ENCODE results near the gene PC.

Gene PC

DNA sequence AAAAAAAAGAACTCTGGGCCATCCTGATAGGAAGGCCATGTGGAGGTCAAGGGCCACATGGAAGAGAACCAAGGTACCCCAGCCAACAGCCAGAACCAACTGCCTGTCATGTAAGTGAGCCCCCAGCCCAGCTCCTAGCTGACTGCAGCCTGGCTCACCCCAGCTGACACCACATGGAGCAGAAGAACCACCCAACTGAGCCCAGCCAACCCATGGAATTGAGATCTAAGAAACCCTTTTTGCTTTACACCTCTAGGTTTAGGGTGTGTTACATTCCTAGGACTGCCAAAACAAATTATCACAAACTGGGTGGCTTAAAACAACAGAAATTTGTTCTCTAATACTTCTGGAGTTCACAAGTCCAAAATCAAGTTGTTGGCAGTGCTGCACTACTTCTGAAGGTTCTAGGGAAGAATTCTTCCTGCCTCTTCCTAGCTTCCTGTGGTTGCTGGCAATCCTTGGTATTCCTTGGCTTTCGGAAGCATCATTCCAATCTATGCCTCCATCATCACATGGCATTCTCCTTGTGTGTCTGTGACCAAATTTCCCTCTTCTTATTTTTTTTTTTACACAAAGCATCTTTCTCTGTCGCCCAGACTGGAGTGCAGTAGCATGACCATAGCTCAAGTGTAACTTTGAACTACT is 21.3 kb upstream of the PC start:
- TF ChIP-seq CREB5 (CRISPR knock-in tag; IDR thresholded peaks at IDR 0.05; ENCODE audit: low read depth) (no peak), RARB (CRISPR knock-in tag; IDR thresholded peaks at IDR 0.05) (no peak), ZFP3 (CRISPR knock-in tag; IDR thresholded peaks at IDR 0.05) (no peak), POU6F1 (CRISPR knock-in tag; IDR thresholded peaks at IDR 0.05; ENCODE audit: borderline replicate concordance, low read depth) (no peak), GLIS3 (CRISPR knock-in tag; IDR thresholded peaks at IDR 0.05) (no peak), TOX (CRISPR knock-in tag; IDR thresholded peaks at IDR 0.05; ENCODE audit: borderline replicate concordance) (no peak), ZFP30 (CRISPR knock-in tag; IDR thresholded peaks at IDR 0.05) (no peak), OSR1 (CRISPR knock-in tag; IDR thresholded peaks at IDR 0.05) (no peak), ISL1 (CRISPR knock-in tag; IDR thresholded peaks at IDR 0.05) (no peak), ARNTL (CRISPR knock-in tag; IDR thresholded peaks at IDR 0.05; ENCODE audit: borderline replicate concordance, low read depth) (no peak), ZNF565 (CRISPR knock-in tag; conservative IDR thresholded peaks at IDR 0.05; ENCODE audit: low read depth) (no peak), ZNF8 (CRISPR knock-in tag; IDR thresholded peaks at IDR 0.05) (no peak)
- TF ChIP-seq, protein P1, sequence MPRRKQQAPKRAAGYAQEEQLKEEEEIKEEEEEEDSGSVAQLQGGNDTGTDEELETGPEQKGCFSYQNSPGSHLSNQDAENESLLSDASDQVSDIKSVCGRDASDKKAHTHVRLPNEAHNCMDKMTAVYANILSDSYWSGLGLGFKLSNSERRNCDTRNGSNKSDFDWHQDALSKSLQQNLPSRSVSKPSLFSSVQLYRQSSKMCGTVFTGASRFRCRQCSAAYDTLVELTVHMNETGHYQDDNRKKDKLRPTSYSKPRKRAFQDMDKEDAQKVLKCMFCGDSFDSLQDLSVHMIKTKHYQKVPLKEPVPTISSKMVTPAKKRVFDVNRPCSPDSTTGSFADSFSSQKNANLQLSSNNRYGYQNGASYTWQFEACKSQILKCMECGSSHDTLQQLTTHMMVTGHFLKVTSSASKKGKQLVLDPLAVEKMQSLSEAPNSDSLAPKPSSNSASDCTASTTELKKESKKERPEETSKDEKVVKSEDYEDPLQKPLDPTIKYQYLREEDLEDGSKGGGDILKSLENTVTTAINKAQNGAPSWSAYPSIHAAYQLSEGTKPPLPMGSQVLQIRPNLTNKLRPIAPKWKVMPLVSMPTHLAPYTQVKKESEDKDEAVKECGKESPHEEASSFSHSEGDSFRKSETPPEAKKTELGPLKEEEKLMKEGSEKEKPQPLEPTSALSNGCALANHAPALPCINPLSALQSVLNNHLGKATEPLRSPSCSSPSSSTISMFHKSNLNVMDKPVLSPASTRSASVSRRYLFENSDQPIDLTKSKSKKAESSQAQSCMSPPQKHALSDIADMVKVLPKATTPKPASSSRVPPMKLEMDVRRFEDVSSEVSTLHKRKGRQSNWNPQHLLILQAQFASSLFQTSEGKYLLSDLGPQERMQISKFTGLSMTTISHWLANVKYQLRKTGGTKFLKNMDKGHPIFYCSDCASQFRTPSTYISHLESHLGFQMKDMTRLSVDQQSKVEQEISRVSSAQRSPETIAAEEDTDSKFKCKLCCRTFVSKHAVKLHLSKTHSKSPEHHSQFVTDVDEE (CRISPR knock-in tag; IDR thresholded peaks at IDR 0.05), result no peak
- ATAC-seq, result no peak

DNA sequence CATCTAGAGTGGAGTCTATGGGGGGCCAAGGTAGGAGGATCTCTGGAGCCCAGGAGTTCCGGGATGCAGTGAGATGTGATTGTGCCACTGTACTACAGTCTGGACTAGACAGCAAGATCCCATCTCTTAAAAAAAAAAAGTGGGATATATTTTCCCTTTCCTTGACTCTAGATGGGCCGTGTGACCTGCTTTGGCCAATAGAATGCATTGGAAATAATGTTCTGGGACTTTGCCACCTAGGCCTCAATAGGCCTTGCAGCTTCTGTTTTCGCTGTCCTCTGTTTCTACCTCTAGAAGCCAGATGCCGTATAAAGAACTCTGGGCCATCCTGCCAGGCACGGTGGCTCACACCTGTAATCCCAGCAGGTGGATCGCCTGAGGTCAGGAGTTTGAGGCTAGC is 20.5 kb upstream of the PC start:
- ATAC-seq, result no peak
- TF ChIP-seq CSDC2 (CRISPR knock-in tag; IDR thresholded peaks at IDR 0.05) (no peak), ARNTL (CRISPR knock-in tag; IDR thresholded peaks at IDR 0.05; ENCODE audit: borderline replicate concordance, low read depth) (no peak), PPARA (CRISPR knock-in tag; IDR thresholded peaks at IDR 0.05; ENCODE audit: borderline replicate concordance) (no peak)

DNA sequence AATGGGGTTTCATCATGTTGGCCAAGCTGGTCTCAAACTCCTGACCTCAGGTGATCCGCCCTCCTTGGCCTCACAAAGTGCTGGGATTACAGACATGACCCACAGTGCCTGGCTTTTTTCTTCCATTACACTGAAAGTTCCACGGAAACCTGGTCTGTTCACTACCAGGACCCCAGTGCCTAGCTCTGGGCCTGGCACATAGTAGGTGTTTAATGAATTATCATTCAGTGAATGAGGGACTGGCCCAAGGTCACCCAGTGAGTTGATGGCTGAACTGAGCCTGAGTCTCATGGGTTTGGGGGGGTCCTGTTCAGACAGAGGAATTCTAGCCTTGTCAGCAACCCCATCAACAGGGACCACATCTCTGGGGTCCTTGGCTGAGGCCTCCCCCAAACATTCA is 20.0 kb upstream of the PC start:
- no peak for ATAC-seq
- TF ChIP-seq POU6F1 (CRISPR knock-in tag; IDR thresholded peaks at IDR 0.05; ENCODE audit: borderline replicate concordance, low read depth) (no peak), TCF4 (CRISPR knock-in tag; IDR thresholded peaks at IDR 0.05; ENCODE audit: borderline replicate concordance) (no peak), ZNF8 (CRISPR knock-in tag; IDR thresholded peaks at IDR 0.05) (no peak)

GRCh38 chr11:66976925-66977324 is 18.7 kb upstream of the PC start:
- TF ChIP-seq CSDC2 (CRISPR knock-in tag; IDR thresholded peaks at IDR 0.05) (no peak), ARNTL (CRISPR knock-in tag; IDR thresholded peaks at IDR 0.05; ENCODE audit: borderline replicate concordance, low read depth) (no peak), PATZ1 (CRISPR knock-in tag; IDR thresholded peaks at IDR 0.05; ENCODE audit: borderline replicate concordance) (no peak), OSR1 (CRISPR knock-in tag; IDR thresholded peaks at IDR 0.05) (no peak)
- ATAC-seq, result no peak
